GM13977 (cell line): Measurements from ENCODE around the gene CACNA2D1.

Experiments used
- DNase-seq: peaks from one replicate; pipeline ENCODE4 v3.0.0; 2012; ENCODE audit warnings: low spot score
- CTCF ChIP-seq: IDR thresholded peaks from 2 replicates; pipeline ENCODE4 v1.5.1; 2012; ENCODE audit warnings: mild to moderate bottlenecking, control low read depth; ENCODE audit not compliant: insufficient read depth; ENCODE audit errors: extremely low read depth, missing control alignments
- in situ Hi-C: fragments of 300-500 bp; cut with MboI; formaldehyde crosslinking; loops from one replicate; pipeline ENCODE4 v1.12.0; 2022; ENCODE audit warnings: low sequenced_read_pairs, low pct_unique_long_range_greater_than_20kb, mixed read lengths, inconsistent platforms; ENCODE audit not compliant: unreplicated experiment

CACNA2D1 gene

GRCh38 chr7:82270870-82271269, 172.7 kb downstream of the CACNA2D1 start:
- in situ Hi-C loops, result no loop called here
- no peak for TF ChIP-seq CTCF
- DNase-seq, result no peak

GRCh38 chr7:82268632-82269031, 174.9 kb downstream of the CACNA2D1 start:
- in situ Hi-C loops, result no loop called here
- DNase-seq, result no peak
- TF ChIP-seq CTCF, result no peak

- in situ Hi-C loops, result no loop called here
- no peak for TF ChIP-seq CTCF
- DNase-seq, result no peak
Observed at GRCh38 chr7:82266081-82266480, 177.5 kb downstream of the CACNA2D1 start.

GRCh38 chr7:82264783-82265305, 178.7 kb downstream of the CACNA2D1 start:
- TF ChIP-seq CTCF, result no peak
- no peak for DNase-seq
- in situ Hi-C loops, result no loop called here

GRCh38 chr7:82263920-82264782, 179.4 kb downstream of the CACNA2D1 start:
- no peak for TF ChIP-seq CTCF
- in situ Hi-C loops, result no loop called here
- DNase-seq, result no peak

DNA sequence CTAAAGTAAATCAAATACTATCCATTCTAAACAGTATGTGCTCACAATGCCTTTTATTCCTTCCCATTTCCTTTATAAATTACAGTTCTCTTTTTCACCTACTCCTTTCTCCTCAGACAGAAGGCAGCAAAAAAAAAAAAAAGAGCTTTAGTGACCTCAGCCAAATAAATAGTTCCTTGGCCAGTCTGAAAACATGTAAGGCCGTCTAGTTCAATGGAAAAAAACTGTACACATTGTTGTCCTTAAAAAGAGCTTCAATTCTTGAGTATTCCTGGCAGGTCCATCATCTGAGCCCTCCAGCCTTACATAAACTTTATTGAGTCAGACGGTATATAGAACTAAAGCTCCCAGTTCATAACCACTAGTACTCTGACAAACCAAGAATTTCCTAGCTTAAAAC, 185.4 kb downstream of the CACNA2D1 start:
- no peak for DNase-seq
- TF ChIP-seq CTCF, result no peak
- in situ Hi-C loops, result no loop called here
